Ovary (tissue), 3 donors: Measurements from ENCODE around the gene ANKDD1B.

Experiments
- CTCF ChIP-seq, 3 donors: fragments of 450-650 bp in 2 of 3; fragments of 200-600 bp in 1 of 3; IDR thresholded peaks; one replicate each; pipeline versions ENCODE4 v1.5.1 to v1.8.0; 2016 to 2022; ENCODE audit warnings: antibody characterized with exemption in 3 of 3, mild to moderate bottlenecking in 1 of 3
- EP300 ChIP-seq: sonication (generic); formaldehyde crosslinking; IDR thresholded peaks from one replicate; pipeline ENCODE4 v1.6.1; 2017; ENCODE audit warnings: antibody characterized with exemption
- POLR2A ChIP-seq: fragments of 450-650 bp; IDR thresholded peaks from one replicate; pipeline ENCODE4 v1.6.1; 2017; ENCODE audit warnings: antibody characterized with exemption, mild to moderate bottlenecking, moderate library complexity
- donor health status: DM: no; HTN: no; CAD: no.

GRCh38 chr5:75610201-75610600 is 1.1 kb upstream of the ANKDD1B start:
- no peak for TF ChIP-seq CTCF (IDR thresholded peaks at IDR 0.05)
- no peak for TF ChIP-seq EP300
- TF ChIP-seq POLR2A, result no peak
